CD4-positive, alpha-beta T cell treated with Interleukin-4 for 4 hours (primary cell): ENCODE results near the gene ACTL6B.
"Not testable (repeated sequence)": the region's sequence is repeated elsewhere in the genome, so short reads cannot be mapped to it uniquely, and the experiment has no call there.

Source experiments
- DNase-seq: peaks from one replicate; pipeline ENCODE4 v3.0.0-alpha.2; 2020

The ACTL6B gene

GRCh38 chr7:100671353-100672327, 15.4 kb upstream of the ACTL6B start:
- no peak for DNase-seq

- DNase-seq: no peak
Measured at GRCh38 chr7:100670074-100670473, 13.8 kb upstream of the ACTL6B start.

GRCh38 chr7:100669106-100669505, 12.9 kb upstream of the ACTL6B start:
- not testable (repeated sequence) for DNase-seq

- no peak for DNase-seq
Measured at GRCh38 chr7:100668069-100668449, 11.8 kb upstream of the ACTL6B start.

- DNase-seq: no peak
Measured at GRCh38 chr7:100667331-100668068, 11.3 kb upstream of the ACTL6B start.

- DNase-seq: no peak
Measured at GRCh38 chr7:100665168-100665726, 9.0 kb upstream of the ACTL6B start.

GRCh38 chr7:100662194-100662776, 6.0 kb upstream of the ACTL6B start:
- not testable (repeated sequence) for DNase-seq

- DNase-seq: no peak
Measured at GRCh38 chr7:100654908-100655831, 1.1 kb downstream of the ACTL6B start.

GRCh38 chr7:100649826-100650565, 6.3 kb downstream of the ACTL6B start:
- DNase-seq: no peak

- no peak for DNase-seq
Measured at GRCh38 chr7:100642534-100642907, 13.7 kb downstream of the ACTL6B start.

GRCh38 chr7:100641860-100642533, 14.3 kb downstream of the ACTL6B start:
- no peak for DNase-seq

GRCh38 chr7:100641463-100641859, 14.8 kb downstream of the ACTL6B start, which contains the start of gene TFR2:
Gene TFR2, minus strand, starts transcription at chr7:100641552. Its CDS starts 43 bp downstream, at chr7:100641509.
- no peak for DNase-seq

GRCh38 chr7:100640517-100641440, 15.5 kb downstream of the ACTL6B start:
- DNase-seq: no peak

- DNase-seq: no peak
Measured at GRCh38 chr7:100639995-100640516, 16.2 kb downstream of the ACTL6B start.

- DNase-seq: peak; percentile 57
Measured at GRCh38 chr7:100632951-100633717, 23.1 kb downstream of the ACTL6B start.

GRCh38 chr7:100630066-100630465, 26.2 kb downstream of the ACTL6B start:
- DNase-seq: no peak

- DNase-seq: peak; percentile 6
Measured at GRCh38 chr7:100629117-100629716, 27.0 kb downstream of the ACTL6B start.

- no peak for DNase-seq
Measured at GRCh38 chr7:100627238-100627549, 29.1 kb downstream of the ACTL6B start.
